IMR-90 (cell line): ENCODE data around the gene S1PR1. TPM values are rescaled to one million over a fixed set of nuclear protein-coding genes. Genes with fewer than 3 reads are reported as not detected.

ENCODE experiments used
- ATAC-seq: fragments of 200-7000 bp; cut with Tn5 transposase; 2 replicates; pipeline ENCODE4 v1.9.1; 2020; ENCODE audit warnings: low read depth, mild to moderate bottlenecking, moderate library complexity
- BruUV-seq: library from RNA; stranded (reverse); fragments of 400-500 nt; replicated peaks from 2 replicates; lab custom pipeline; 2021; lab: Mats Ljungman, UMichigan
- CTCF ChIA-PET: fragments of 300-600 bp; formaldehyde crosslinking; extraction: SDS; loops from one replicate; lab custom pipeline; 2021; ENCODE audit warnings: antibody characterized with exemption; lab: Yijun Ruan, JAX
- POLR2A ChIA-PET: fragments of 300-600 bp; sonication (Branson Sonifier 250); formaldehyde crosslinking; loops from one replicate; lab custom pipeline; 2022; ENCODE audit warnings: antibody characterized with exemption; ENCODE audit not compliant: unreplicated experiment; lab: Charles Lee
- DNase-seq: peaks from one replicate; pipeline ENCODE4 v3.0.0; 2013
- H2AFZ ChIP-seq: replicated peaks from 2 replicates; pipeline ENCODE3; 2013; ENCODE audit warnings: low read length, mild to moderate bottlenecking; ENCODE audit not compliant: poor library complexity
- H2AK5ac ChIP-seq: 2 replicates; pipeline ENCODE4 v1.6.1; 2013; ENCODE audit warnings: low read depth, low read length, inconsistent platforms
- H2AK9ac ChIP-seq: replicated peaks from 2 replicates; pipeline ENCODE3; 2013; ENCODE audit warnings: mild to moderate bottlenecking, low read depth, low read length, moderate library complexity; ENCODE audit not compliant: poor library complexity
- H2BK120ac ChIP-seq: 2 replicates; pipeline ENCODE4 v1.6.1; 2013; ENCODE audit warnings: low read depth, low read length, inconsistent platforms
- H2BK15ac ChIP-seq: 3 replicates; pipeline ENCODE4 v1.6.1; 2013; ENCODE audit warnings: low read depth, low read length, inconsistent platforms
- H2BK20ac ChIP-seq: 2 replicates; pipeline ENCODE4 v1.6.1; 2013; ENCODE audit warnings: low read depth, mild to moderate bottlenecking, inconsistent platforms, low read length, moderate library complexity
- H2BK5ac ChIP-seq: 2 replicates; pipeline ENCODE4 v1.6.1; 2013; ENCODE audit warnings: mild to moderate bottlenecking, low read depth, low read length, inconsistent platforms; ENCODE audit not compliant: poor library complexity, severe bottlenecking
- H3K14ac ChIP-seq: replicated peaks from 2 replicates; pipeline ENCODE4 v1.6.1; 2013; ENCODE audit warnings: low read depth, low read length, inconsistent platforms
- H3K18ac ChIP-seq: 2 replicates; pipeline ENCODE4 v1.6.1; 2013; ENCODE audit warnings: low read depth, low read length, control low read depth
- H3K23ac ChIP-seq: 2 replicates; pipeline ENCODE4 v1.6.1; 2013; ENCODE audit warnings: low read depth, low read length, inconsistent platforms
- H3K27ac ChIP-seq: 2 replicates; pipeline ENCODE4 v1.5.1; 2013; ENCODE audit warnings: mild to moderate bottlenecking, control low read depth, low read length; ENCODE audit not compliant: insufficient read depth
- H3K27me3 ChIP-seq: 2 replicates; pipeline ENCODE4 v1.6.1; 2013; ENCODE audit warnings: low read length; ENCODE audit not compliant: control insufficient read depth, insufficient read depth
- H3K36me3 ChIP-seq: 2 replicates; pipeline ENCODE4 v1.6.1; 2013; ENCODE audit warnings: low read length, mixed read lengths; ENCODE audit not compliant: control insufficient read depth, insufficient read depth
- H3K4ac ChIP-seq: 2 replicates; pipeline ENCODE4 v1.6.1; 2013; ENCODE audit warnings: low read depth, low read length, inconsistent platforms
- H3K4me1 ChIP-seq: 2 replicates; pipeline ENCODE4 v1.6.1; 2013; ENCODE audit warnings: low read length, mixed read lengths; ENCODE audit not compliant: control insufficient read depth, insufficient read depth
- H3K4me2 ChIP-seq: 2 replicates; pipeline ENCODE4 v1.6.1; 2013; ENCODE audit warnings: low read depth, mild to moderate bottlenecking, control low read depth, low read length, moderate library complexity
- H3K4me3 ChIP-seq: 2 replicates; pipeline ENCODE4 v1.5.1; 2013; ENCODE audit warnings: low read depth, mild to moderate bottlenecking, control low read depth, low read length, moderate library complexity; ENCODE audit not compliant: insufficient read depth
- H3K56ac ChIP-seq: 2 replicates; pipeline ENCODE4 v1.6.1; 2013; ENCODE audit warnings: low read length, inconsistent platforms; ENCODE audit not compliant: insufficient read depth; ENCODE audit errors: extremely low read depth
- H3K79me1 ChIP-seq, 2 experiments: 2 replicates each; pipeline ENCODE4 v1.6.1; 2013; ENCODE audit warnings: low read length in 2 of 2, inconsistent platforms in 1 of 2, low read depth in 1 of 2
- H3K9ac ChIP-seq: 2 replicates; pipeline ENCODE4 v1.6.1; 2013; ENCODE audit warnings: low read depth, low read length, control low read depth
- H3K9me1 ChIP-seq: 2 replicates; pipeline ENCODE4 v1.6.1; 2013; ENCODE audit warnings: low read length, inconsistent platforms; ENCODE audit not compliant: insufficient read depth
- H3K9me3 ChIP-seq: 2 replicates; pipeline ENCODE4 v1.6.1; 2013; ENCODE audit warnings: low read length; ENCODE audit not compliant: control insufficient read depth, insufficient read depth
- H4K20me1 ChIP-seq: 2 replicates; pipeline ENCODE4 v1.6.1; 2013; ENCODE audit warnings: low read length, inconsistent platforms; ENCODE audit not compliant: insufficient read depth
- H4K5ac ChIP-seq: 2 replicates; pipeline ENCODE4 v1.6.1; 2013; ENCODE audit warnings: mild to moderate bottlenecking, low read depth, low read length, control low read depth
- H4K8ac ChIP-seq, 2 experiments: 2 replicates each; pipeline ENCODE4 v1.6.1; 2013; ENCODE audit warnings: low read depth in 2 of 2, low read length in 2 of 2, control low read depth in 1 of 2, inconsistent platforms in 1 of 2
- H4K91ac ChIP-seq: 2 replicates; pipeline ENCODE4 v1.6.1; 2013; ENCODE audit warnings: low read depth, low read length, inconsistent platforms; ENCODE audit not compliant: insufficient read depth
- CEBPB ChIP-seq: IDR thresholded peaks from 2 replicates; pipeline ENCODE4 v1.6.1; 2012; ENCODE audit warnings: low read depth, low read length, improper control_type of control experiment
- CHD1 ChIP-seq: IDR thresholded peaks from 2 replicates; pipeline ENCODE4 v1.6.1; 2012; ENCODE audit warnings: low read depth, low read length, improper control_type of control experiment
- FOS ChIP-seq: fragments of 150-350 bp; IDR thresholded peaks from 2 replicates; pipeline ENCODE4 v1.6.1; 2016; ENCODE audit warnings: low read depth, low read length
- MAFK ChIP-seq: IDR thresholded peaks from 2 replicates; pipeline ENCODE4 v1.6.1; 2012; ENCODE audit warnings: low read depth, low read length, improper control_type of control experiment
- MAZ ChIP-seq: IDR thresholded peaks from 2 replicates; pipeline ENCODE4 v1.6.1; 2012; ENCODE audit warnings: low read depth, mild to moderate bottlenecking, low read length, improper control_type of control experiment, moderate library complexity, borderline replicate concordance
- NFE2L2 ChIP-seq: fragments of 150-350 bp; IDR thresholded peaks from 2 replicates; pipeline ENCODE4 v1.6.1; 2016; ENCODE audit warnings: low read depth, mild to moderate bottlenecking, low read length
- POLR2A ChIP-seq: IDR thresholded peaks from 2 replicates; pipeline ENCODE4 v1.6.1; 2012; ENCODE audit warnings: mild to moderate bottlenecking, low read depth, low read length
- RCOR1 ChIP-seq: IDR thresholded peaks from 2 replicates; pipeline ENCODE4 v1.6.1; 2012; ENCODE audit warnings: mild to moderate bottlenecking, low read length, improper control_type of control experiment; ENCODE audit not compliant: insufficient replicate concordance
- RFX5 ChIP-seq: IDR thresholded peaks from 2 replicates; pipeline ENCODE4 v1.8.0; 2012; ENCODE audit warnings: low read depth, mild to moderate bottlenecking, low read length, moderate library complexity
- SMC3 ChIP-seq: fragments of 150-350 bp; IDR thresholded peaks from 2 replicates; pipeline ENCODE4 v1.6.1; 2016; ENCODE audit warnings: low read depth, mild to moderate bottlenecking, antibody characterized with exemption, low read length, moderate library complexity
- WGBS, 2 experiments: methylation state at CpG; one replicate each; pipeline versions ENCODE4 v1.1.5 to v1.1.7; 2013; ENCODE audit warnings: missing lambda C conversion rate in 2 of 2; ENCODE audit not compliant: insufficient read length in 1 of 2; ENCODE audit errors: extremely low coverage in 2 of 2; 5-methylcytosine and 5-hydroxymethylcytosine counted together
- dilution Hi-C: fragments of 300-500 bp; cut with HindIII; formaldehyde crosslinking; loops from one replicate; pipeline ENCODE4 v1.14.3; 2018; ENCODE audit warnings: low sequenced_read_pairs; ENCODE audit not compliant: unreplicated experiment
- in situ Hi-C: fragments of 300-500 bp; cut with MboI; formaldehyde crosslinking; loops from 3 replicates; pipeline ENCODE4 v1.14.3; 2019; ENCODE audit warnings: low sequenced_read_pairs, inconsistent platforms, mixed read lengths
- intact Hi-C: fragments of 100-400 bp; cut with micrococcal nuclease; formaldehyde crosslinking; loops from 2 replicates; pipeline ENCODE4 v1.10.0; 2022
- polyA plus RNA-seq, 3 experiments: library from polyadenylated mRNA; depleted of rRNA; stranded (reverse); fragments of >200 nt; gene quantifications; 2 replicates each; pipeline ENCODE4 v1.2.3, GENCODE V29; 2012; ENCODE audit warnings: low replicate concordance in 1 of 3
- total RNA-seq: library from RNA; depleted of rRNA; stranded (reverse); fragments of >200 nt; gene quantifications from 2 replicates; pipeline ENCODE4 v1.2.3, GENCODE V29; 2012
- TF ChIP-seq, protein P1 (sequence below): fragments of 150-350 bp; IDR thresholded peaks from 2 replicates; pipeline ENCODE4 v1.6.1; 2017; ENCODE audit warnings: mild to moderate bottlenecking, antibody characterized with exemption, low read length, low read depth

S1PR1 gene
- total and polyA plus RNA-seq, 2 of the 4 experiments (the other 2 are of a cell fraction): 12.9 to 15.6 TPM

DNA sequence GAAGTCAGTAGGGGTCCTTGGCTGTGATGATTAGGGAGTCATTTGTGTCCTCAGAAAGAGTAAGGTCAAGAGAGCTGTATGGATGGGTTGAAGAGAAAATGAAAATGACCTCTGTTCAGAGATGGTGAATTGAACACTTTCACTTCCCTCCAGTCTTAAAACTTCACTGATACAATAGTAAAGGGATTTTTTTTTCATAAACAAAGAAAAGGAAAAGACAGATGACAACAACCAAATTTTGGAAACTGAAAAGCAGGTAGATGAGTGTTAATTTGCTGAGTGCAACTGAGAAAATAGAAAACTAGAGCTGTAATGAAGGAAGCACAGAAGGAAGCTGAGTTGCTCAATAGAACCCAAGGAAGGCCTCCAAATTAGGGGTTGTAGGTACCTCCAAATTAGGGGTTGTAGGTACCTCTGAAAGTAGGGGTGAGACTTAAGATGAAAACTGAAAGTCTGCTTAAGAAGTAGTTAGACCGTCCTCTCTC, 14.8 kb upstream of the S1PR1 start:
- POLR2A ChIA-PET: no interaction called here

More for the DNA sequence above, 14.8 kb upstream of the S1PR1 start:
- no peak overlapping the region for H3K9ac ChIP-seq
- no peaks in the 10 kb centered on the region for H3K9me1 ChIP-seq
- H2BK20ac ChIP-seq: no peak overlapping the region
- H2BK15ac ChIP-seq: no peak overlapping the region
- H2BK5ac ChIP-seq: no peak overlapping the region
- no peak overlapping the region for H2AFZ ChIP-seq
- H2BK120ac ChIP-seq: no peak overlapping the region
- no TSS peak for BruUV-seq
- H4K5ac ChIP-seq: no peak overlapping the region
- no peaks in the 10 kb centered on the region for H4K20me1 ChIP-seq
- H3K36me3 ChIP-seq: no peaks in the 10 kb centered on the region
- no peak overlapping the region for H3K4ac ChIP-seq
- no peak overlapping the region for H3K23ac ChIP-seq
- TF ChIP-seq RFX5: no peak
- TF ChIP-seq CEBPB: no peak
- TF ChIP-seq FOS: no peak
- TF ChIP-seq, protein P1, sequence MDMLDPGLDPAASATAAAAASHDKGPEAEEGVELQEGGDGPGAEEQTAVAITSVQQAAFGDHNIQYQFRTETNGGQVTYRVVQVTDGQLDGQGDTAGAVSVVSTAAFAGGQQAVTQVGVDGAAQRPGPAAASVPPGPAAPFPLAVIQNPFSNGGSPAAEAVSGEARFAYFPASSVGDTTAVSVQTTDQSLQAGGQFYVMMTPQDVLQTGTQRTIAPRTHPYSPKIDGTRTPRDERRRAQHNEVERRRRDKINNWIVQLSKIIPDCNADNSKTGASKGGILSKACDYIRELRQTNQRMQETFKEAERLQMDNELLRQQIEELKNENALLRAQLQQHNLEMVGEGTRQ: no peak
- TF ChIP-seq CHD1: no peak
- no peak for TF ChIP-seq MAZ
- no peak for TF ChIP-seq RCOR1
- no peak for TF ChIP-seq SMC3
- TF ChIP-seq POLR2A: no peak
- no peak for TF ChIP-seq NFE2L2
- no peak for TF ChIP-seq MAFK
- DNase-seq (no peak), ATAC-seq (no peak)
- intact Hi-C loops (no loop called here), in situ Hi-C loops (no loop called here), dilution Hi-C loops (no loop called here)
- H3K14ac ChIP-seq: 0 out of 2 replicates have a peak overlapping the region, but pooled peaks have one; percentile 56
- no peak overlapping the region for H3K27ac ChIP-seq
- no peak overlapping the region for H4K91ac ChIP-seq
- H3K9me3 ChIP-seq: no peaks in the 10 kb centered on the region
- no peak overlapping the region for H3K4me2 ChIP-seq
- no peak overlapping the region for H3K4me3 ChIP-seq
- no peak overlapping the region for H3K18ac ChIP-seq
- H3K27me3 ChIP-seq: no peaks in the 10 kb centered on the region
- no peak overlapping the region for H4K8ac ChIP-seq
- no peaks in the 10 kb centered on the region for H3K4me1 ChIP-seq
- H2AK5ac ChIP-seq: no peak overlapping the region
- CTCF ChIA-PET: no interaction called here
- H3K79me1 ChIP-seq: no peaks in the 10 kb centered on the region
- H2AK9ac ChIP-seq: no peak overlapping the region
- no peak overlapping the region for H3K56ac ChIP-seq
- WGBS, 2 experiments: no CpG with 5 or more reads among the region's 1 CpG
